GM18873 (cell line): ENCODE results near the gene SRPK2.

Experiments
- ATAC-seq: cut with Tn5 transposase; IDR thresholded peaks from one replicate; pipeline ENCODE4 v1.9.1; 2021; ENCODE audit warnings: mild to moderate bottlenecking, moderate library complexity, moderate number of reproducible peaks; ENCODE audit not compliant: unreplicated experiment, low FRiP score

The SRPK2 gene

GRCh38 chr7:105154084-105154483 is 234.6 kb downstream of the SRPK2 start:
- ATAC-seq, result no peak

- no peak for ATAC-seq
These were observed 235.2 kb downstream of the SRPK2 start for GRCh38 chr7:105153531-105153930.

DNA sequence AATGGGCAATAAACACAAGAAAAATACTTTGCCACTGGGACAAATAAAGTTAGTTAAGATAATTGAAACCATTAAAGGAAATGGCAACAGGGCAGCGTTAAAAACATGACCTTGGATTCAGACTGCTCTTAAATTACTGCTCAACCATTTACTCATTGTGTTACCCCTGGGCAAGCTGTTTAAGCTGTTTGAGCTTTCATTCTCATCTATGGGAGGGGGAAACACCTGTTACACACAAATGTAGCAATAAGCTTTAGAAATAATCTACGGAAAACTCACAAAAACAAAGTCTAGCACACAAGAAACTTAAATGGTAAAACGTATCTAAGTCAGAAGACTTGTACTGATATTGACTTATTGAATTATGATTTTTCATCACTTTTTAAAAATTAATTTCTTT is 237.6 kb downstream of the SRPK2 start:
- no peak for ATAC-seq

DNA sequence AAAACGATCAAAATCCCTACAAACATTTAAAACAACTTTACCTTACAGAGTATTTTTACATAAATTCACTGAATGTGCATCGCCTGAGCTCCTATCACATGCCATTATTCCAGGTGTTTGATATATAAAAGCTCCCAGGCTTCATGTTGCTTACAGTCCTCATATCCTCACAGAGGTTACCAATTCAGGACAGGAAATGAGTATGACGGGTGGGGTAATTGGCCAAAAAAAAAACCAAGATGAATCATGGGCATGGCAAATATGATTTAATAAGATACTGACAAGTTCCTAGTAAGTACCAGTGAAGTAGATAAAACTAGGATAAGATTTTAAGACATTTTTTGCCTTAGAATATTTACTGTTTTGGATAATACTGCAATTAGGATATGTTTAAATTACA is 238.9 kb downstream of the SRPK2 start:
- ATAC-seq, result no peak

DNA sequence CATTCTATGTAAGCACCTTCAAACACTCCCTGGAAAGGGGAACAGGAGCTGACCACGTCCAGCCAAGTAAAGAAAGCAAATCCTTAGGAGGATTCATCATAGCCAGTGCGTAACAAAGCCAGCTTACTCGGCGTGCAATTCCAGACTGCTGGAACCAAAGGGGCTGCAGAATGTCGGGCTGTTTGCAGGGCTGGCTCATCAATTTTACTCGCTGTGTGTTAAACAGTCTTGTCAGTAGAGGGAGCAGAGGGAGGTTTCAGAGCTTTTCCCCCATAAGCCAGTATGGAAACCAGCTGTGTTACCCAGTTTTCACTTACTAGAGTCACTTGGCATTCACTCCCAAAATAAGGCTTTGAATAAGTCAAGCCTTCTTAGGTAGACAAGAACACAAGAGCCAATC is 247.7 kb downstream of the SRPK2 start:
- no peak for ATAC-seq

DNA sequence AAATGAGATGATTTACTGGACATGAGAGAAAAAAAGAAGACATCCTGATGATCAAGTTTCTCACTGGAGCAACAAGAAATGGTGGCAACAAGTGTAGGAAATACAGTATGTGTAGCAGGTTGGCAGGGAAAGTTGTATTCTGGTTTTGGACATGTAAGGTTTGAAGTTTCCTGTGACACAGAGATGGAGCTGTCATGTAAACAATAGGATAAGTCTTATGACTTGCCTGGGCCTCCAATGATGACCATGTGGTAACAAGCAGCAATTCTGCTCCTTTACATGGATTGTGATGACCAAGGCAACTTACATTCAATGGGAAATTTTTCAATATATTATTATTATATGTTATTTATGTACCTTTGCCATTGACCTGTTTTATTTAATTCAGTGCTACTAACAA is 249.3 kb downstream of the SRPK2 start:
- ATAC-seq, result no peak

- ATAC-seq, result no peak
These were observed 250.8 kb downstream of the SRPK2 start for GRCh38 chr7:105137898-105138297.

GRCh38 chr7:105136221-105136620 is 252.5 kb downstream of the SRPK2 start:
- ATAC-seq, result no peak

DNA sequence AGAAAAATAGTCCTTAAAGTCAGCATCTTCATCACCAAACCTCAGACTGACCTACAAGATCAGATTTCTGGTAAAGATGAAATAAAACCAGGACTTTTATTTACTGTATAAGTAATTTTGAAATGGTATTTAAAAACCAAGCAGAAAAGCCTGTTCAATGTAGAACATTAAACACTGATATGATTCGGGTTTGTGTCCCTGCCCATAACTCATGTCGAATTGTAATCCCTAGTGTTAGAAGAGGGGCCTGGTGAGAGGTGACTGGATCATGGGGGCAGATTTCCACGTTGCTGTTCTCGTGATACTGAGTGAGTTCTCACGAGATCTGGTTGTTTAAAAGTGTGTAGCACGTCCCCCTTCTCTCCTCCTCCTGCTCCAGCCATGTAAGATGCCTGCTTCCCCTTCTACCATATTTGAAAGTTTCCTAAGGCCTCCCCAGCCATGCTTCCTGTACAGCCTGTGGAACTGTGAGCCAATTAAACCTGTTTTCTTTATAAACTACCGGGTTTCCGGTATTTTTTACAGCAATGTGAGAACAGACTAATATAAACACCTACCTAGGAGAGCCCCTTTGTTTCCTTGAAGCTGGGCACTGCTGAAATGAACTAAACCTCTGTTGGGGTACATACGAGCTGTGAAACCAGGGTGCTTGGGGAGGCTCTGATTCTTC is 254.6 kb downstream of the SRPK2 start:
- no peak for ATAC-seq

DNA sequence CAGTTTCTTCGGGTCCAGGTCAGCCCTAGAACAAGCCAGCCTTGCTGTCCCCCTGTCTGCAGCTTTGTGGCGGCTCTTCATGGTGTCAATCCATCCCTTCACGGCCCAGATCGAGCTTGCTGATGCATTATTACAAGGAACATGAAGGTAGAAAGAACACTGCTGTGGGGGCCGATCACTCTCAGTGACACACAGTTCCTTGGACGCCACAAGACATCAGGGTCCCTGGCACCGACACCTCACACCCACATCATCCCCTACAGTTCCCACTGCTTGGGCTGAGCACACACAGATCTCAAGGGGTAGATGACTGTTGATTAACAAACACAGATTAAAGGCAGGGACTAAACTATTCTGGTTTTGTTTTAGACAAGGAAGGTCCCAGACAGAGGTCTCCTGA is 255.4 kb downstream of the SRPK2 start:
- no peak for ATAC-seq

GRCh38 chr7:105132835-105133234 is 255.9 kb downstream of the SRPK2 start:
- ATAC-seq, result no peak

- ATAC-seq, result no peak
These were observed 256.4 kb downstream of the SRPK2 start for GRCh38 chr7:105132335-105132734.

DNA sequence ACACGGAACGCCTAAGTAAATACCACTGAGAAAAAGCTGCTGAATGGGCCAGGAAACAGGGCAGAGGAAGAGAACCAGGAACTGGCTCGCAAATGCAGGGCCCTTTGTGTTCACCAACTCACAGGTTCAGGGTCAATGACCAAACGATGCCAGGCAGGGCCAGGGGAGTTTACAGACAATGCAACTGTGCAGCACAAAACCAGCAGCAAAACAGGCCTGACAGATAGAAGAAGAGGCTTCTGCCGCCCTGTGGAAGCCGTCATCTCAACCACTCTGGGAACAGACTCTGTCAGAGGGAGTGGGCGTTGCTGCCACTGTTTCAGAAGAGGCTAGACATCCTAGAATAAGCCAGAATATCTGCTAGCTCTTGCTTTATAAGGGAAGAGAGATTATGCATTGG is 256.8 kb downstream of the SRPK2 start:
- ATAC-seq, result no peak

DNA sequence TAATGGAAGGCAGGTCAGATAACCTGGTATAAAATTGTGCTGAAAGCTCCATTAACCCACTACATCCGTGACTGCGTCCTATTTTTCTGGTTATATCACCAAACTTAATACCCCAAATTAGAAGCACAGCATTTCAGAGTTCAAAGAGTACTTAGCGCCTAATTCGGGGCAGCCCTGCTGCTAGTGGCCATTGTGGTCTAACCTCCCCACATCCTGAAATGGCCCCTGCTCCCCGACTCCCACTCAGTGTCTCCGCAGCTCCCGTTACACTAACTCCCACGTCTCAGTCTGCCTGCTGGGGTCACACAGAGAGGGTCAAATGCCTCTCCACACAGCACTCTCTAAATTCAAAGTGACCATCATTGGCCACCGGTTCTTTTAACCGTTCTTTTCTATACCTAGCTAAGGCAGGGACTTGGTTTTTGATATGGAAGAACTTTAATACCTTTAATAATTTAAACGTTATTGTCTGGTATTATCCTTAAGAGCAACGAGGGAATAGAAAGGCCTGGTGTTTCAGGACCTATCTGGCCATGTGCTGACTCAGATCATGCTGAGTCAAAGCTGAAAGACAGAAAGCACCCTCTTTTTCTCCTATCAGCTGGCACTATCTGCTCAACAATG is 257.6 kb downstream of the SRPK2 start:
- peak; percentile 60 for ATAC-seq

- no peak for ATAC-seq
These were observed 258.1 kb downstream of the SRPK2 start for GRCh38 chr7:105130580-105130979.

DNA sequence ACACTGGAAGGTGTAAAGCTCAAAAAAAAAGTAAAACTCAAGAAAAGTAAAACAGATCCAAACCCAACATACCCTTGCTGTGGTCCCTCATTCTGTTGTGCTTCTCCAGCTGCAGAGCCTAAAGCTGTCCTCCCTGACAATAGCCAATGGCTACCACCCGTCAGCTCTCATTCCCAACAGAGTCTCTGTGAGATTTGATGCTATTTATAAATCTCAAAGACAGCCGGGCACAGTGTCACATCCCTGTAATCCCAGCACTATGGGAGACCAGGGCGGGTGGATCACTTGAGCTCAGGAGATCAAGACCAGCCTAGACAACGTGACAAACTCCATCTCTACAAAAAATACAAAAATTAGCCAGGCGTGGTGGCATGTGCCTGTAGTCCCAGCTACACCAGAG is 258.7 kb downstream of the SRPK2 start:
- no peak for ATAC-seq

DNA sequence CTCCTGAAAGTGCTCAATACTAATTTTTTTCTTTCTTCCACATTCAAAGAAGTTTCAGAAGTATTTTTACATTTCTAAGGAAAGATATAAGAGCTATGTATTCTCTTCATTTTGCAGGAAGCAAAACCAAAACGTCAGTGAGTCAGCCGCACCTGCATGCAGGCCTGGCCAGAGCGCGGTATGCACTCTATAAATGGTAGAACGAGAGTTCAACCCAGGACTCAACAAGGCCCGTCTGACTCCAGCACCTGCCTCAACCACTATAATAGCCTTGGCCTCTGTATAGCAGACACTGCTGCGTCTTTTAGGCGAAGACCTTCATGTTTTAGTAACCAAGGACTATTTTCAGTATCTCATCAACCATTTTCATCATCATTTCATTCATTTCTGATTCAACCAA is 261.5 kb downstream of the SRPK2 start:
- ATAC-seq, result no peak

GRCh38 chr7:105126436-105126975 is 262.2 kb downstream of the SRPK2 start:
- ATAC-seq, result no peak

DNA sequence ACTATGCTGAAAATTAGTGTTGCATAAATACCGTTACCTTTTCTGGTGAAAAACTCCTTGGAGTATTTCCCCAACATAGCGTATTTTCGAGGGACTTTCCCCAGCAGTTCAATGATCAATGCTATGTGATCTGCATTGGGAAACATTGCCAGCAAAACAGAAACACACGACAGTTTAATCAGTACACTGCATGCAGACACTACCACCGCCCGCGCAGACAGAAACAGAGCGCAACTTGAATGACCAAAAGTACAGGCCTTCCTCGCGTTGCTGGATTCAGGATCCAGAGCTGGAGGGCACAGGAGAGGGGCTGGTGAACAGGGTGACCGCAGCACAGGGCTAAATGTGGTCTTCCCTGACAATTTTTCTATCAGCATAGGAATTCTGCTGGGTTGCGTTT is 263.0 kb downstream of the SRPK2 start:
- ATAC-seq, result no peak

- no peak for ATAC-seq
These were observed 266.1 kb downstream of the SRPK2 start for GRCh38 chr7:105122619-105123018.

DNA sequence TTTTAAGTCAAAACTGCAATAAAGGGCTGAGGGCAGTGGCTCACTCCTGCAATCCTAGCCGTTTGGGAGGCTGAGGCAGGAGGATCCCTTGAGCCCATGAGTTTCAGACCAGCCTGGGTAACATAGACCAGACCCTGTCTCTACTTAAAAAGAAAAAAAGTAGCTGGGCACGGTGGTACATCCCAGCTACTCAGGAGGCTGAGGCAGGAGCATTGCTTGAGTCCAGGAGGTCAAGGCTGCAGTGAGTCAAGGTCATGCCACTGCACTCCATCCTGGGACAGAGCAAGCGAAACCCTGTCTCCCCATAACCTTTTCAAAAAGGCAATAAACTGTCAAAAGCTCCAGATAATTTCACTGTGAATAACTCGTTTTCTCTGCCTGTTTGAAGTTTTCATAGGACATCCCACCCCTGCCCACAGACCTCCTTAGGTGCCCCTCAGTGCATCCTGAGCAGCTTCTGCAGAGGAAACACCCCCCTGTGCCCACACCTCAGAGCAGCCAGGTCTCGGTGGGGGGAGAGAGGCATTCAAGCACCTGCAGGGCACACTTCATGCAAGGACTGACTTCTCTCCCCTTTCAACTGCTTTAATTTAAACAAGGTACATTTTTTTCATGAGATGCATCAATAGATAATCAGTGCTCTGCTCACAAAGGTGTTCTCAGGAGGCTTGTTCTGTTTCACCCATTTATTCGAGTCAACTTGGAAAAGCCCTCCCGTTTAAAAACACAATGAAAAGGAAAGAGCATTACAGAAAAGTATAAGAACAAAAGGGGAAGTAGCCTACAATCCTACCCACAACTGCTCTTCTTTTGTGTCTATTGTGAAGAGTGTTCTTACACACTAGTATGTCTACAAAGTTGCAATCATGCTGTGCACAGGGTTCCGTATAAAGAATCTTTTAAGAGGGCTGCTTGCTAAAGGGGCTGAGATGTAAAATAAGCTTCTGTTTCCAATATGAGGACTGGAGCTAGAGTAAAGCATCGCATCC is 269.8 kb downstream of the SRPK2 start:
- no peak for ATAC-seq
